Large intestine (tissue), 3 donors: Measurements from ENCODE around the gene ARMH1. TPM values are rescaled to one million over a fixed set of nuclear protein-coding genes. Genes with fewer than 3 reads are reported as not detected.
"Not testable (repeated sequence)": the region's sequence is repeated elsewhere in the genome, so short reads cannot be mapped to it uniquely, and the experiment has no call there.

ENCODE experiments used
- DNase-seq, 2 donors: peaks; one replicate each; pipeline versions ENCODE4 v3.0.0 to v3.0.0-alpha.2; 2013
- H3K27ac ChIP-seq: one replicate; pipeline ENCODE4 v1.5.1; 2013; ENCODE audit warnings: low read length
- H3K27me3 ChIP-seq: 2 replicates; pipeline ENCODE4 v1.6.1; 2013; ENCODE audit warnings: low read length; ENCODE audit not compliant: control insufficient read depth, insufficient read depth
- H3K36me3 ChIP-seq: 2 replicates; pipeline ENCODE4 v1.6.1; 2013; ENCODE audit warnings: low read length; ENCODE audit not compliant: control insufficient read depth, insufficient read depth
- H3K4me1 ChIP-seq: one replicate; pipeline ENCODE4 v1.6.1; 2013; ENCODE audit warnings: low read length; ENCODE audit not compliant: control insufficient read depth, insufficient read depth
- H3K4me3 ChIP-seq: one replicate; pipeline ENCODE4 v1.5.1; 2013; ENCODE audit warnings: low read length
- H3K9me3 ChIP-seq: one replicate; pipeline ENCODE4 v1.6.1; 2013; ENCODE audit warnings: mild to moderate bottlenecking, low read depth, low read length, moderate library complexity; ENCODE audit not compliant: control insufficient read depth
- WGBS: methylation state at CpG from one replicate; pipeline ENCODE4 v1.1.5; 2013; ENCODE audit warnings: low lambda C conversion rate; ENCODE audit not compliant: insufficient coverage; 5-methylcytosine and 5-hydroxymethylcytosine counted together
- polyA plus RNA-seq: library from polyadenylated mRNA; unstranded; fragments of 120-200 nt; gene quantifications from one replicate; pipeline ENCODE4 v1.2.1, GENCODE V29; 2013

ARMH1 gene
- polyA plus RNA-seq, 1 donor = 2.8 TPM

- H3K27me3 ChIP-seq = peaks cover 5% of the 10 kb centered on the region
- no peak overlapping the region for H3K27ac ChIP-seq
- no peak overlapping the region for H3K4me3 ChIP-seq
- no peak for DNase-seq
- 80% methylated on average over 1 of the region's 9 CpGs for WGBS
- no peaks in the 10 kb centered on the region for H3K36me3 ChIP-seq
- peaks cover 6% of the 10 kb centered on the region for H3K9me3 ChIP-seq
- H3K4me1 ChIP-seq = no peaks in the 10 kb centered on the region
Measured at GRCh38 chr1:44723064-44723463, 48.5 kb downstream of the ARMH1 start.

GRCh38 chr1:44723496-44724295 lies 49.2 kb downstream of the ARMH1 start:
- H3K4me3 ChIP-seq = no peak overlapping the region
- peaks cover 6% of the 10 kb centered on the region for H3K9me3 ChIP-seq
- DNase-seq = no peak
- no peaks in the 10 kb centered on the region for H3K36me3 ChIP-seq
- H3K27ac ChIP-seq = no peak overlapping the region
- peaks cover 5% of the 10 kb centered on the region for H3K27me3 ChIP-seq
- no peaks in the 10 kb centered on the region for H3K4me1 ChIP-seq
- 83% methylated on average over 2 of the region's 28 CpGs for WGBS

GRCh38 chr1:44724296-44724954 lies 49.9 kb downstream of the ARMH1 start:
- Histone ChIP-seq H3K4me3 (no peak overlapping the region), H3K27ac (no peak overlapping the region), H3K36me3 (no peaks in the 10 kb centered on the region), H3K9me3 (peaks cover 6% of the 10 kb centered on the region), H3K27me3 (peaks cover 5% of the 10 kb centered on the region), H3K4me1 (no peaks in the 10 kb centered on the region)
- no CpG with 5 or more reads among the region's 64 CpGs for WGBS
- DNase-seq = no peak

GRCh38 chr1:44724955-44725698 lies 50.6 kb downstream of the ARMH1 start:
- H3K4me3 ChIP-seq = no peak overlapping the region
- no peaks in the 10 kb centered on the region for H3K36me3 ChIP-seq
- no CpG with 5 or more reads among the region's 27 CpGs for WGBS
- peaks cover 5% of the 10 kb centered on the region for H3K27me3 ChIP-seq
- H3K27ac ChIP-seq = no peak overlapping the region
- no peak for DNase-seq
- H3K9me3 ChIP-seq = peaks cover 6% of the 10 kb centered on the region
- no peaks in the 10 kb centered on the region for H3K4me1 ChIP-seq

- H3K27me3 ChIP-seq = no peaks in the 10 kb centered on the region
- 0% methylated on average over 3 of the region's 19 CpGs for WGBS
- DNase-seq = peak; percentile 91 to 94
- H3K27ac ChIP-seq = peak within 1 kb of the TSS; percentile 92
- no peaks in the 10 kb centered on the region for H3K9me3 ChIP-seq
- H3K4me1 ChIP-seq = peaks cover 2% of the 10 kb centered on the region
- no peaks in the 10 kb centered on the region for H3K36me3 ChIP-seq
- H3K4me3 ChIP-seq = peak within 1 kb of the TSS; percentile 20
Measured at GRCh38 chr1:44730741-44731512, 56.4 kb downstream of the ARMH1 start, which contains the start of gene RNU5D-1. RNU5D-1 (minus strand) TSS chr1:44731170.

- Histone ChIP-seq H3K36me3 (no peaks in the 10 kb centered on the region), H3K4me3 (no peak overlapping the region), H3K27me3 (no peaks in the 10 kb centered on the region), H3K27ac (no peak overlapping the region), H3K4me1 (peaks cover 2% of the 10 kb centered on the region), H3K9me3 (peaks cover 5% of the 10 kb centered on the region)
- no CpG with 5 or more reads among the region's 1 CpG for whole genome bisulfite sequencing
- DNase-seq = peak in 1 of 2 donors; percentile 40
Measured at GRCh38 chr1:44733365-44733764, 58.9 kb downstream of the ARMH1 start.

- Histone ChIP-seq H3K27me3 (no peaks in the 10 kb centered on the region), H3K36me3 (no peaks in the 10 kb centered on the region), H3K4me3 (no peak overlapping the region), H3K4me1 (peaks cover 2% of the 10 kb centered on the region), H3K9me3 (peaks cover 9% of the 10 kb centered on the region), H3K27ac (no peak overlapping the region)
- no peak for DNase-seq
- no CpG with 5 or more reads among the region's 1 CpG for WGBS
Measured at GRCh38 chr1:44733784-44734183, 59.3 kb downstream of the ARMH1 start.

- Histone ChIP-seq H3K27ac (no peak overlapping the region), H3K4me3 (no peak overlapping the region), H3K4me1 (peaks cover 8% of the 10 kb centered on the region), H3K36me3 (no peaks in the 10 kb centered on the region), H3K9me3 (peaks cover 9% of the 10 kb centered on the region), H3K27me3 (no peaks in the 10 kb centered on the region)
- no peak for DNase-seq
- 100% methylated on average over 1 of the region's 1 CpG for WGBS
Measured at GRCh38 chr1:44735992-44736391, 61.5 kb downstream of the ARMH1 start.

- Histone ChIP-seq H3K4me3 (peak overlapping the region; percentile 59), H3K27ac (peak overlapping the region; percentile 79)
- not testable (repeated sequence) for DNase-seq, H3K4me1 ChIP-seq, H3K36me3 ChIP-seq, H3K9me3 ChIP-seq, H3K27me3 ChIP-seq
- no CpG with 5 or more reads among the region's 1 CpG for WGBS
Measured at GRCh38 chr1:44738953-44739306, 64.4 kb downstream of the ARMH1 start.
